ENCODE measurements around the gene CNN1. TPM values are rescaled to one million over a fixed set of nuclear protein-coding genes. Genes with fewer than 3 reads are reported as not detected.
"Not testable (repeated sequence)": the region's sequence is repeated elsewhere in the genome, so short reads cannot be mapped to it uniquely, and the experiment has no call there.

CNN1 gene
- total RNA-seq, 1 experiment from 2014 or later: 15.7 TPM

DNA sequence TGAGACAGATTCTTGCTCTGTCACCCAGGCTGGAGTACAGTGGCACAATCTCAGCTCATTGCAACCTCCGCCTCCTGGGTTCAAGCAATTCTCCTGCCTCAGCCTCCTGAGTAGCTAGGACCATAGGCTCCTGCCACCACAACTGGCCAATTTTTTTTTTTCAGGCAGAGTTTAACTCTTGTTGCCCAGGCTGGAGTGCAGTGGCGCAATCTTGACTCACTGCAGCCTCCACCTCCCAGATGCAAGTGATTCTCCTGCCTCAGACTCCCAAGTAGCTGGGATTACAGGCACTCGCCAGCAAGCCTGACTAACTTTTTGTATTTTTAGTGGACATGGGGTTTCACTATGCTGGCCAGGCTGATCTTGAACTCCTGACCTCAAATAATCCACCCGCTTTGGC, 35.1 kb downstream of the CNN1 start:
- not testable (repeated sequence) for H3K4me3 Mint-ChIP-seq; H3T11ph ChIP-seq (ENCODE audit: low read length); H3K4me1 Mint-ChIP-seq; H3K27me3 Mint-ChIP-seq (ENCODE audit: low read depth); H3K23ac ChIP-seq (ENCODE audit: insufficient read length, low read depth, low read length); H3K18ac ChIP-seq (ENCODE audit: insufficient read length, low read depth, low read length); H2BK120ac ChIP-seq (ENCODE audit: low read depth, low read length, poor library complexity, severe bottlenecking); H3K36me3 Mint-ChIP-seq (ENCODE audit: insufficient read depth in 1 of 3, low read depth in 3 of 3); H3K4me2 ChIP-seq (ENCODE audit: insufficient read depth, insufficient read length, low read length); H3K9me3 ChIP-seq (ENCODE audit: control insufficient read depth, low read depth, low read length); H2AK5ac ChIP-seq (ENCODE audit: insufficient read length, low read length); H3K14ac ChIP-seq (ENCODE audit: insufficient read depth, low read length); H2BK5ac ChIP-seq (ENCODE audit: insufficient read length, low read length); H3K4me1 ChIP-seq (ENCODE audit: insufficient read depth, low read length); H4K5ac ChIP-seq (ENCODE audit: insufficient read length, low read depth, low read length); H2AFZ ChIP-seq (ENCODE audit: low read length); H3K27ac ChIP-seq (ENCODE audit: insufficient read length, low read depth, low read length); H3K27ac Mint-ChIP-seq; DNase-seq; H2BK12ac ChIP-seq (ENCODE audit: insufficient read length, low read depth, low read length); H3K27me3 ChIP-seq (ENCODE audit: insufficient read depth, low read length); H3K79me2 ChIP-seq (ENCODE audit: insufficient read depth, low read length); H3K9ac ChIP-seq (ENCODE audit: extremely low read depth, insufficient read length, low read length); H3K4ac ChIP-seq (ENCODE audit: low read depth, low read length); H4K91ac ChIP-seq (ENCODE audit: insufficient read length, low read depth, low read length); H3K9me3 Mint-ChIP-seq; H2BK15ac ChIP-seq (ENCODE audit: low read depth, low read length); H3K79me1 ChIP-seq (ENCODE audit: insufficient read depth, low read depth, low read length, poor library complexity, severe bottlenecking); H2BK20ac ChIP-seq (ENCODE audit: low read depth, low read length, poor library complexity, severe bottlenecking); H4K20me1 ChIP-seq (ENCODE audit: control insufficient read depth, insufficient read depth, insufficient read length); H4K8ac ChIP-seq (replicated peaks; ENCODE audit: insufficient read length, low read depth, low read length); H3K56ac ChIP-seq (ENCODE audit: insufficient read length, low read depth, low read length); H3K23me2 ChIP-seq (ENCODE audit: insufficient read length, low read depth, low read length, poor library complexity, severe bottlenecking)
- no CpG with 5 or more reads among the region's 4 CpGs for WGBS (ENCODE audit: extremely low coverage, insufficient read length, low lambda C conversion rate)
